Retina (tissue), 1 donor: Measurements from ENCODE around the gene MOGAT1.
A peak's percentile ranks its signal among the peaks of the same experiment; 100 is the strongest.
"Not testable (repeated sequence)": the region's sequence is repeated elsewhere in the genome, so short reads cannot be mapped to it uniquely, and the experiment has no call there.

Experiments used
- DNase-seq: peaks from one replicate; pipeline ENCODE4 v3.0.0-alpha.2; 2016

Gene MOGAT1

DNA sequence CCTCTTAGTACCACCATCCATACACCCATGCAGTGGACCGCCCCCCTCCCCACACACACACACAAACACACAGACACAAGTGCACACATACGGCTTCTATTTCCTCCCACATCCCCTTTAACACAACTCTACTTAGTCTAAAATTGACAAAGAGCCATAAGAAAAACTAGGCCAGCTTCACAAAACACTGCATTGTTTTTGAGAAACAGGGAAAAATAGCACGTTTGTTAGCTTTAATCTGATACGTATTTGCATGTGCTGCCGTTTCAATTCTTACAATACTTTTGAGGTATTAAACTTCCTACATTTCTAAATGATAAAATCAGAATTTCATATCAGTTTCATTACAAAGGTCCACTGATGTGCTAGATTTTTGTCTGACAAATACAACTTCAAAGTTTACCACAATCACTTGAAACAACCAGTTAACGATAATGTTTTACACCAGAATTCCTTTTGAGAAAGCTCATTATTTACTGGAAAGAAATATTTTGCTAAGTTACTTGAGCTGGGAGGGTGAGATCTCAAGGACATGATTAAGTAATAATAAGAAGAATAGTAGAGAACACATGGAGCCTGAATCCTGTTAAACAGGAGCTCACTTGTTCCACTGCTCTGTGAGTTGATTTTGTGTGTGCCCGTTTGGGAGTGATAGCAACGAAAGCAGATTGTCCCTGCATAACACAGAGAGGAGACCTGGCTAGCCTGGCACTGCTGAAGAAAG lies 74.5 kb downstream of the MOGAT1 start:
- DNase-seq: no peak

DNA sequence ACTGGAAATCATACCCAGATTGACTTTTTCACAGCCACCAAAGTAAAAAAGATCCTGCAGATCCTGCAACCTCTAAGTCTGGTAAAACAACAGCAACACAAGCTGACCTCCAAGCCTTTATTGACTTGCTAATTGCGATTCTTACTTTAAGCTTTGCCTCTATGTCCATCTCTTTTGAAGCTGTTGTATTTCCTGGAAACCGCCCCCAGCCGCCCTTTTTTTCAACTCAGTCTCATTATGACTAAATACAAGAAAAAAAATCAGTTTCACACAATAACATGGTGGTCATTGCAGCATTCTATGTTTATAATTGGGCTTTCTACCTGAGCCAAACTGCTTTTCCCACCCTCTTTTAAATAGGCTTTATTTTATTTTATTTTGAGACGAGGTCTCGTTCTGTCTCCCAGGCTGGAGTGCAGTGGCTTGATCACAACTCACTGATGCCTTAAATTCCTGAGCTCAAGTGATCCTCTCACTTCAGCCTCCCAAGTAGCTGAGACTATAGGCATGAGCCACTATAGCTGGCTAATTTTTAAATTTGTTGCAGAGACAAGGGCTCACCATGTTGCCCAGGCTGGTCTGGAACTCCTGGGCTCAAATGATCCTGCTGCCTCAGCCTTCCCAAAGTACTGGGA lies 76.2 kb downstream of the MOGAT1 start:
- no peak for DNase-seq

DNA sequence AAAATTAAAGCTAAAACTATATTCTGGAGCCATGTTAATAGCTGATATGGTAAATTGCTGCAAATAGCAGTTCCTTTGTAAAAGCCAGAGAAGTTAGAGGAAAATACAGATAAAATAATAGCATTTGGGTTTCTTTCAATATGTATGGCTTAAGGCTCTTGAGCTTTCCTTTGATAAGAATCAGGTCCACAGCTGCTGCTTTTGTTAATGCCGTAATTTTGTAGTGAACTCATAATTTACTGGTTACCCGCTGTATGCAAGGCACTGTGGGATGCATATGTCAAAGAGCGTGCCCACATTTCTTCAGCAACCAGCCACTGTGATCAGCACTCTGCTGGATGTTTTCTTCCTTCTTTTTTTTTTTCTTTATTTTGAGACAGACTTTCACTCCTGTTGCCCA lies 79.1 kb downstream of the MOGAT1 start:
- no peak for DNase-seq

DNA sequence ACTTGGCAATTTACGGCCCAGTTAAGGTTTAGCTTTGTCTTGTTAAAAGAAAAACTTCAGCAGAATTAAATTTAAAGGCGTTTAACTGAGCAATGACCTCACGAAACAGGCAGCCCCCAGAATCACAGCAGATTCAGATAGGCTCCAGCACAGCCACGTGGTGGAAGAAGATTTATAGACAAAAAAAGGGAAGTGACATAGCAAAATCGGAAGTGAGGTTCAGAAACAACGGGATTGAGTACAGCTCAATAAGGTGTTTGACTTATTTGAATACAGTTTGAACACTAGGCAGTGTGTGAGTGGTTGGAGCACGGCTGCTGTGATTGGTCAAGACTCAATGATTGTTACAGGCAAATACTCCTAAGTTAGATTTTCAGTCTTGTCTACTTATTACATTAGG lies 79.8 kb downstream of the MOGAT1 start:
- no peak for DNase-seq

DNA sequence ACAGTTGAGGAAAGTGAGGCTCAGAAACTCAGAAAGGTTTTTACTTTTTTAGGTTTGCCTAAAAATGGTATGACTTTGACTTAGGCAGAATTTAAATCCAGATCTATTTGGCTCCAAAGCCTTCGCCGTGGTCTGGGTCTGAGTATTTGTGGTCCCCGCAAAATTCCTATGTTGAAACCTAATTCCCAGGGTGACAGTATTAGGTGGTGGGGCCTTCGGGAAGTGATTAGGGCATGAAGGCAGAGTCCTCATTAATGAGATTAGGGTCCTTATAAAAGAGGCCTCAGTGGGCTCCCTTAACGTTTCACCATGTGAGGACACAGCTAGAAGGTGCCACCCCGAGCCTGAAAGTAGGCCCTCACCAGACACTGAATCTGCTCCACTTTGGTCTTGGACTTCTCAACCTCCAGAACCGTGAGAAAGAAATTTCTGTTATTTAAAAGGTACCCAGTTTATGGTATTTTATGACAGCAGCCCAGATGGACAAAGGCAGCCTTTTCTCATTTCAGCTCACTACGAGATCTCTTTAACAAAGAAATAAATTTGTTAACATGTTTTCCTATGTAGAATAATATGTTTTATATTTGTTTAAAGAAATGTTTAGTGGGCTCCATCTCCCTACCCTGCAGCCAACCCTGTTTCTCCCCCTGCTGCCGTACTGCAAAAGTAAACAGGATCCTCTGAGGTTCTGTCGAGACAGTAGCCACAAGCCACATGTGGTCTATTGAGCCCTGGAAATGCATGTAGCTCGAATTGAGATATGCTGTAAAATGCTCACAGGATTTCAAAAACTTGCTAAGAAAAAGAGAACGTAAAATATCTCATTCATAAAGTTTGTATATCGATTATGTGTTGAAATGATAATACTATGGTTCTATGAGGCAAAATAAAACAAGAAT lies 80.6 kb downstream of the MOGAT1 start:
- DNase-seq: no peak

DNA sequence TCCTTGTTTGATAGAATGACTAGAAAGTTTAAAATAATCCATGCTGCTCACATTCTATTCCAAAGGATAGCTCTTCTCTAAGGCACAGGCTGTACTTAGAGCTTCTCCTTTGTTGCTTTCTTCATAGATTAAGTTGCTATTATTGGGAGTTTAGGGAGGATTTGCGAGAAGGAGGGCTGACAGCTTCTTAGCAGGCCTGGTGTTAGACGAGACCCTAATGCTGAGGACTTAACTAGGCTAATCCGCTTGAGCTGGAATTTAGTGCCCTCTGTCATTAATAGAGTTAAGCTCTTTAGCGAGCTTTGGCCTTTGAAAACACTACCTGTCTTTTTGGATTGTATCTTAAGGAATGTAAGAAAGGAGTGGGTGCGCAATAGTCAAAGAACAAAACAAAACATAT lies 81.3 kb downstream of the MOGAT1 start:
- peak; percentile 27 for DNase-seq

DNA sequence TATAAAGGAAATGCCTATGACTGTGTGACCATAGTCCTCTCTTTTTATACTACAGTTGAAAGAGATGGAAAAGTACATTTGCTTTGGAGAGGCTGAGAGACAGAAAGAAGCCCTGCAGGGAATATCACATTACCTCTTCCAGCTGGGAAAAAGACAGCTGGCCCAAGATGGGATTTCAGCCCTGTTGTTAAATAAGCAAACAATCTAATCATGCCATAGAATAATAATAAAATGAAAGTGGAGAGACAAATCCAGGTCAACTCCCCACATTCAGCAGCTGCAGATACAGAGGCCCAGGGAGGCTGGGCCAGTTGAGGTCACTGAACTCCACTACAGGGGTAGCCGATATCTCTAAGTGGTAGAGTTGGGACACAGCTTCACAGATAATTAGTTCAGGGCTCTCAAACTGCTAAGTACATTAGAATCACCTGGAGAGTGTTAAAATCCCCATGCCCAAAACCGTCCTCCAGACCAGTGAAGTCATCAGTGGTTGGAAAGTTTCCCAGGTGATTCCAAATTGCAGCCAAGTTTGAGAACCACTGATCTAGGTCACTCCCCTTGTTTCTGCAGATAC lies 81.9 kb downstream of the MOGAT1 start:
- DNase-seq: peak; percentile 33

DNA sequence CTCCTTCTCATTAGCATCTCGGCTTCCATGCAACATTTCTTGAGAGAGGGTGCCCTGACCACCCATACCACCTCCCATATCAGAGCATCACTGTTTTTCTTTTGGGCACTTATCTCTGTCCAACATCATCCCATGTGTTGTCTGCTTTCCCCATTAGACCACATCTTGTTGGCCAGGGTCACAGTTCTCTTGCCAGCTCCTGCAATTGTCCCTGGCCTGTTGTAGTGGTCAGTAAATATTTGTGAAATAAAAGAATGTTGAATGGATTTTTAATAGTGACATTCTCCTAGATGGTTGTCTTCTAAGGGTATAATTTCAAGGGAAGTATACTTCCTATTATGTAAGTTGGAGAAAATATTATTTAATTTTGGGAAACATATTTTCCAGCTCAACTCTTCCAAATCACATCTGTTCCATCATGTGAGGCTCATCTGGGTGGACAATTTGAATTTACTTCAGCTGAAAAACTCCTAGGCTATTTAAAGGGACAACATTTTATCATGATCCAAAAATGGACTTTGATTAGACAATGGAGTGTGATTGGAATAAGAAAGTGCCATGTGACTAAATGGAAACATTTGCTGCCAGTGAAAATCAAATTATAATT lies 83.0 kb downstream of the MOGAT1 start:
- DNase-seq: no peak

DNA sequence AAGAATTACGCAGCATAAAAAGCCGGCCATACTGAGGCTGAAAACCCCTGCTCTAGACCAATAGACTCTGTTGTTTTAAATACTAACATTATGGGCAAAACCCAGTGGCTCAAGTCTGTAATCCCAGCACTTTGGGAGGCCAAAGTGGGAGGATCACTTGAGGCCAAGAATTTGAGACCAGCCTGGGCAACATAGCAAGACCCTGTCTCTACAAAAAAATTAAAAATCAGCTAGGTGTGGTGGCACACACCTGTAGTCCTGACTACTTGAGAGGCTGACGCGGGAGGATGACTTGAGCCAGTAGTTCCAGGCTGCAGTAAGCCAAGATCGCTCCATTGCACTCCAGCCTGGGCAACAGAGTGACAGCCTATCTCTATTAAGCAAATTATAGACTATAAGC lies 84.1 kb downstream of the MOGAT1 start:
- DNase-seq: not testable (repeated sequence)

DNA sequence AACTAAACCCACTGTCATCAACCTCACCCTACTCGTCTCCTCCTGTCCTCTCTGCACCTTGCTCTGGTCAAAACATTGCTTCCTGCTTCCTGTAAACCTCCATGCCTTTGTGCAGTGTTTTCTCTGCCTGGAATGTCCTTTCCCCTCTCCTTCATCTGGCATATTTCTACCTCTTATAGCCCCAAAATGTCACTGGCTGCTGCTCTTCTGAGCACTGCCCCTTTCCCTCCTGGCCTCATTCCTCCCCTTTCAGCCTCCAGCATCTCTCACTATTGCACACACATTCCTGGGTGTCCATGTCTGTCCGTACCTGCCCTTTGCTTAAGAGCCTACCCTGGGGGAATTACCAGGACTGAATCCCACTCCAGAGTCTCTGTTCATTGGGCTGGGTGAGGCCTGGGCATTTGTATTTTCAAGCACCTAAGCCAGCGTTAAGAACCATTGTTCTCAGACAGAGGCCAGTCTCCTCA lies 84.9 kb downstream of the MOGAT1 start:
- DNase-seq: no peak

DNA sequence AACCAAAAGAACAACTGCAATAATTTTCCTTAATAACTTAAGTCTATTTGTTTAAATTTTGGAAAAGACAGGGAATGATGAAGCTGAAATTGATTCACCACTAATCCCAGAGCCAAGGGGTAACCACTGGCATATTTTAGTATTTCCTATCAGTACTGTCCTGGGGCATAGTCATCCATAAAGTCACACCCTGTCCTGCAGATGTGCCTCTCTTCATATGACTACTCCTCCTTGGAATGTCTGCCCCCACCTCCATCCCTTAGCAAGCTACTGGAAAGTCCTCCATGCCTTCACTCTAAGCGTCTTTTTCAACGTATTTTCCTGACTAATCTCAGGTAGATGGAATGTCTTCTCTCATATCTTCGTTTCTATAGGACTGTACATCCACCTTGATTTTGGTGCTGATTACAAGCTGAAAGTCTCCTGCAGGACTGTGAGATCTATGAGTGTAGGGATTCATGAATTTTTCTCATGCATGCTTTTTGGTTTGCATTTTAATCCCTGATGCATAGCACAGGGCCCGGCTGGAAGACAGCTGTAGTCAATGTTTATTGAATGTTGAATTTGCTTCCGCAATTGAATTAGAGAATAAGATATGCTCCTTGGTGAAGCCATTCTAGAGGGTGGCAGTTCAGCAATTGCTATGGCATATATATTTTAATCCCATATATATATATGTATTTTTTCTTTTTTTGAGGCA lies 85.6 kb downstream of the MOGAT1 start:
- DNase-seq: no peak
